ENCODE results near the gene VPS26C.
"Not testable (repeated sequence)": the region's sequence is repeated elsewhere in the genome, so short reads cannot be mapped to it uniquely, and the experiment has no call there.

VPS26C gene

DNA sequence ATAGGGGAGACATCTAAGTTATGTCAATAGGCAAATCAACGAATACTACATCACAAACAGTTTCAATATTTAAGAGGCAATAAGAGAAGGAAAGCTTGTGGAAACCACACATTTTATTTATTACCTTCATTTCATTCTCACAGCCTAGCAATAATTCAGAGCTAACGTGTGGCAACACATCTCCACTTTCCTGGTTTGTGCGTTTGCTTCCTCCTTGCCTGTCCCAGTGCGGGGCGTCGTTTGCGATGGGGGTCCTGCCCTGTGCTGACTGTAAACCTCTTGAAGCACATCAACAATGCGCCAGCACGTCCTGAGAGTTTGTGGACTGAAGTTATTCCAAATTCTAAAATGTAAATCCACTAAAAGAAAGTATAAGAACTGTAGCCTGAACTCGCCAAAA lies 14.4 kb upstream of the VPS26C start:
- Histone ChIP-seq H3K9ac (ENCODE audit: low read length) (no peak overlapping the region), H4K20me1 (ENCODE audit: insufficient read depth, low read length) (no peaks in the 10 kb centered on the region), H3F3A (ENCODE audit: insufficient read depth, low read length) (no peaks in the 10 kb centered on the region), H3K4me3 (ENCODE audit: low read length) (no peak overlapping the region), H3K36me3 (replicated peaks; ENCODE audit: insufficient read depth, low read length) (no peaks in the 10 kb centered on the region), H3K27me3 (replicated peaks; ENCODE audit: insufficient read depth, low read length) (no peaks in the 10 kb centered on the region), H3K79me2 (ENCODE audit: low read length) (no peaks in the 10 kb centered on the region), H3K27ac (ENCODE audit: low read length) (no peak overlapping the region), H3K9me2 (replicated peaks; ENCODE audit: insufficient read depth, low read length) (no peaks in the 10 kb centered on the region), H3K4me2 (ENCODE audit: low read depth, low read length) (no peak overlapping the region), H3K9me3 (replicated peaks; ENCODE audit: insufficient read depth, low read length) (no peaks in the 10 kb centered on the region), H2AFZ (ENCODE audit: low read length) (no peak overlapping the region), H3K4me1 (ENCODE audit: low read length) (no peaks in the 10 kb centered on the region)
- no peak for TF ChIP-seq EZH2phosphoT487 (IDR thresholded peaks at IDR 0.05; ENCODE audit: low read length)
- TF ChIP-seq, protein P1, sequence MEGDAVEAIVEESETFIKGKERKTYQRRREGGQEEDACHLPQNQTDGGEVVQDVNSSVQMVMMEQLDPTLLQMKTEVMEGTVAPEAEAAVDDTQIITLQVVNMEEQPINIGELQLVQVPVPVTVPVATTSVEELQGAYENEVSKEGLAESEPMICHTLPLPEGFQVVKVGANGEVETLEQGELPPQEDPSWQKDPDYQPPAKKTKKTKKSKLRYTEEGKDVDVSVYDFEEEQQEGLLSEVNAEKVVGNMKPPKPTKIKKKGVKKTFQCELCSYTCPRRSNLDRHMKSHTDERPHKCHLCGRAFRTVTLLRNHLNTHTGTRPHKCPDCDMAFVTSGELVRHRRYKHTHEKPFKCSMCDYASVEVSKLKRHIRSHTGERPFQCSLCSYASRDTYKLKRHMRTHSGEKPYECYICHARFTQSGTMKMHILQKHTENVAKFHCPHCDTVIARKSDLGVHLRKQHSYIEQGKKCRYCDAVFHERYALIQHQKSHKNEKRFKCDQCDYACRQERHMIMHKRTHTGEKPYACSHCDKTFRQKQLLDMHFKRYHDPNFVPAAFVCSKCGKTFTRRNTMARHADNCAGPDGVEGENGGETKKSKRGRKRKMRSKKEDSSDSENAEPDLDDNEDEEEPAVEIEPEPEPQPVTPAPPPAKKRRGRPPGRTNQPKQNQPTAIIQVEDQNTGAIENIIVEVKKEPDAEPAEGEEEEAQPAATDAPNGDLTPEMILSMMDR (IDR thresholded peaks at IDR 0.05; ENCODE audit: low read length) = no peak
- no peak for TF ChIP-seq EZH2 (optimal IDR thresholded peaks at IDR 0.05; ENCODE audit: low read depth, low read length)
- no peak for DNase-seq

DNA sequence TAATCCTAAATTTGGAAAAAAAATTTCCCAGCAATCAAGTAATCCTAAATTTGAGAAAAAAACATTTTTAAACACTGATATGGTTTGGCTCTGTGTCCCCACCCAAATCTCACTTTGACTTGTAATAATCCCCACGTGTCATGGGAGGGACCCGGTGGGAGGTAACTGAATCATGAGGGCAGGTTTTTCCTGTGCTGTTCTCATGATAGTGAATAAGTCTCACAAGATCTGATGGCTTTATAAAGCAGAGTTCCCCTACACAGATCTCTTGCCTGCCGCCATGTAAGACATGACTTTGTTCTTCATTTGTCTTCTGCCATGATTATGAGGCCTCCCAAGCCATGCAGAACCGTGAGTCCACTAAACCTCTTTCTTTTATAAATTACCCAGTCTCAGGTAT lies 12.1 kb upstream of the VPS26C start:
- not testable (repeated sequence) for H3K27me3 ChIP-seq (replicated peaks; ENCODE audit: insufficient read depth, low read length); H3K4me2 ChIP-seq (ENCODE audit: low read depth, low read length); H3K79me2 ChIP-seq (ENCODE audit: low read length); H4K20me1 ChIP-seq (ENCODE audit: insufficient read depth, low read length); H3K27ac ChIP-seq (ENCODE audit: low read length); H3K9me2 ChIP-seq (replicated peaks; ENCODE audit: insufficient read depth, low read length); H3K9ac ChIP-seq (ENCODE audit: low read length); H3K4me3 ChIP-seq (ENCODE audit: low read length); H2AFZ ChIP-seq (ENCODE audit: low read length); H3F3A ChIP-seq (ENCODE audit: insufficient read depth, low read length); DNase-seq; H3K4me1 ChIP-seq (ENCODE audit: low read length); H3K9me3 ChIP-seq (replicated peaks; ENCODE audit: insufficient read depth, low read length); H3K36me3 ChIP-seq (replicated peaks; ENCODE audit: insufficient read depth, low read length)

DNA sequence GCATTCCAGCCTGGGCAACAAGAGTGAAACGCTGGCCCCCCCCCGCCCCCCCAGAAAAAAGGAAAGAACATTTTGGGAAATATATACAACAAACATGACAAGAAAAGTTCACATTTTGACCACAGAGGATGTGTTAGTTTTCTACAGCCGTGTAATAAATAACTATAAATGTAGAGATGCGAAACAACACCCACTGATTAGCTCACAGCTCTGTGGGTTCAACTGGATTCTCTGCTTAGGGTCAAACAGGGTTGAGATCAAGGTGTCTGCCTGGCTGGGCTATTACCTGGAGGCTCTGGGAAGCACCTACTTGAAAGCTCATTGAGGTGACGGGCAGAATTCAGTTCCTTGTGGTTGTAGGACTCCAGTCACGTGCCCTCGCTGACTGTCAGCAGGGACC lies 11.1 kb upstream of the VPS26C start:
- Histone ChIP-seq H3K27me3 (replicated peaks; ENCODE audit: insufficient read depth, low read length) (no peaks in the 10 kb centered on the region), H3F3A (ENCODE audit: insufficient read depth, low read length) (peaks cover 13% of the 10 kb centered on the region), H3K27ac (ENCODE audit: low read length) (no peak overlapping the region), H3K4me1 (ENCODE audit: low read length) (peaks cover 13% of the 10 kb centered on the region), H3K9ac (ENCODE audit: low read length) (no peak overlapping the region), H3K79me2 (ENCODE audit: low read length) (no peaks in the 10 kb centered on the region), H3K4me3 (ENCODE audit: low read length) (no peak overlapping the region), H3K4me2 (ENCODE audit: low read depth, low read length) (no peak overlapping the region), H3K36me3 (replicated peaks; ENCODE audit: insufficient read depth, low read length) (no peaks in the 10 kb centered on the region), H3K9me2 (replicated peaks; ENCODE audit: insufficient read depth, low read length) (no peaks in the 10 kb centered on the region), H2AFZ (ENCODE audit: low read length) (no peak overlapping the region), H3K9me3 (replicated peaks; ENCODE audit: insufficient read depth, low read length) (no peaks in the 10 kb centered on the region), H4K20me1 (ENCODE audit: insufficient read depth, low read length) (no peaks in the 10 kb centered on the region)
- TF ChIP-seq EZH2phosphoT487 (IDR thresholded peaks at IDR 0.05; ENCODE audit: low read length) = no peak
- TF ChIP-seq, protein P1 (IDR thresholded peaks at IDR 0.05; ENCODE audit: low read length) = no peak
- no peak for TF ChIP-seq EZH2 (optimal IDR thresholded peaks at IDR 0.05; ENCODE audit: low read depth, low read length)
- DNase-seq = no peak

DNA sequence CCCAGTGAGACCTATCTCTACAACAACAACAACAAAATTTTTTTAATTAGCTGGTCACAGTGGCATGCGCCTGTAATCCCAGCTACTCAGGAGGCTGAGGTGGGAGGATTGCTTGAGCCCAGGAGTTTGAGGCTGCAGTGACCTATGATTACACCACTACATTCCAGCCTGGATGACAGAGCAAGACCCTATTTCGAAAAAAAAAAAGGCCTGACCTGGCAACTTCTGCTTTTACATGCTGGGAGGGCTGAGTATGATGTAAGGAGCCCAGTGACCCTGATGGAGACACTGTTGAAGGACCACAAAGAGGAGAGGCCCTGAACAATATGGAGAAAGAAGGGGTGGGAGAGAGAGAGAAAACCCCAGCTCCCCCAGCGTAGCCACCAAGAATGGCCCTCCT lies 9.2 kb upstream of the VPS26C start:
- H4K20me1 ChIP-seq (ENCODE audit: insufficient read depth, low read length) = no peaks in the 10 kb centered on the region
- no peak overlapping the region for H3K27ac ChIP-seq (ENCODE audit: low read length)
- H3K4me3 ChIP-seq (ENCODE audit: low read length) = no peak overlapping the region
- H3K9ac ChIP-seq (ENCODE audit: low read length) = no peak overlapping the region
- no peaks in the 10 kb centered on the region for H3K36me3 ChIP-seq (replicated peaks; ENCODE audit: insufficient read depth, low read length)
- TF ChIP-seq EZH2phosphoT487 (IDR thresholded peaks at IDR 0.05; ENCODE audit: low read length) (no peak), EZH2 (optimal IDR thresholded peaks at IDR 0.05; ENCODE audit: low read depth, low read length) (no peak)
- TF ChIP-seq, protein P1 (IDR thresholded peaks at IDR 0.05; ENCODE audit: low read length) = no peak
- H3K4me1 ChIP-seq (ENCODE audit: low read length) = peaks cover 14% of the 10 kb centered on the region
- H3K79me2 ChIP-seq (ENCODE audit: low read length) = no peaks in the 10 kb centered on the region
- H3K9me3 ChIP-seq (replicated peaks; ENCODE audit: insufficient read depth, low read length) = no peaks in the 10 kb centered on the region
- H2AFZ ChIP-seq (ENCODE audit: low read length) = no peak overlapping the region
- H3F3A ChIP-seq (ENCODE audit: insufficient read depth, low read length) = peaks cover 14% of the 10 kb centered on the region
- H3K27me3 ChIP-seq (replicated peaks; ENCODE audit: insufficient read depth, low read length) = no peaks in the 10 kb centered on the region
- no peak for DNase-seq
- H3K9me2 ChIP-seq (replicated peaks; ENCODE audit: insufficient read depth, low read length) = no peaks in the 10 kb centered on the region
- H3K4me2 ChIP-seq (ENCODE audit: low read depth, low read length) = no peak overlapping the region
